ENCODE measurements around the gene ATG7.
"Not testable (repeated sequence)": the region's sequence is repeated elsewhere in the genome, so short reads cannot be mapped to it uniquely, and the experiment has no call there.

ATG7 gene

GRCh38 chr3:11479221-11479620 lies 207.0 kb downstream of the ATG7 start:
- no peak for DNase-seq (ENCODE audit: extremely low read depth, low read depth)
- TF ChIP-seq CTCF (IDR thresholded peaks at IDR 0.05; ENCODE audit: low read depth, low read length, missing control alignments), result no peak
- no peak overlapping the region for H3K4me3 ChIP-seq (replicated peaks; ENCODE audit: low read depth, low read length)

- no peak for TF ChIP-seq CTCF (IDR thresholded peaks at IDR 0.05; ENCODE audit: low read depth, low read length, missing control alignments)
- DNase-seq (ENCODE audit: extremely low read depth, low read depth), result no peak
- no peak overlapping the region for H3K4me3 ChIP-seq (replicated peaks; ENCODE audit: low read depth, low read length)
Observed at GRCh38 chr3:11480663-11481298, 208.6 kb downstream of the ATG7 start.

- H3K4me3 ChIP-seq (replicated peaks; ENCODE audit: low read depth, low read length), result no peak overlapping the region
- DNase-seq (ENCODE audit: extremely low read depth, low read depth), result no peak
- TF ChIP-seq CTCF (IDR thresholded peaks at IDR 0.05; ENCODE audit: low read depth, low read length, missing control alignments), result no peak
Observed at GRCh38 chr3:11481556-11481955, 209.4 kb downstream of the ATG7 start.

GRCh38 chr3:11482021-11482420 lies 209.8 kb downstream of the ATG7 start:
- no peak for TF ChIP-seq CTCF (IDR thresholded peaks at IDR 0.05; ENCODE audit: low read depth, low read length, missing control alignments)
- DNase-seq (ENCODE audit: extremely low read depth, low read depth), result no peak

GRCh38 chr3:11488356-11488755 lies 216.2 kb downstream of the ATG7 start:
- not testable (repeated sequence) for DNase-seq (ENCODE audit: extremely low read depth, low read depth); H3K4me3 ChIP-seq (replicated peaks; ENCODE audit: low read depth, low read length)

More at GRCh38 chr3:11482021-11482420, 209.8 kb downstream of the ATG7 start:
- H3K4me3 ChIP-seq (replicated peaks; ENCODE audit: low read depth, low read length), result no peak overlapping the region

- TF ChIP-seq CTCF (IDR thresholded peaks at IDR 0.05; ENCODE audit: low read depth, low read length, missing control alignments), result no peak
- H3K4me3 ChIP-seq (replicated peaks; ENCODE audit: low read depth, low read length), result no peak overlapping the region
- DNase-seq (ENCODE audit: extremely low read depth, low read depth), result no peak
Observed at GRCh38 chr3:11494131-11494916, 222.1 kb downstream of the ATG7 start.

GRCh38 chr3:11495948-11496557 lies 223.9 kb downstream of the ATG7 start:
- no peak overlapping the region for H3K4me3 ChIP-seq (replicated peaks; ENCODE audit: low read depth, low read length)
- TF ChIP-seq CTCF (IDR thresholded peaks at IDR 0.05; ENCODE audit: low read depth, low read length, missing control alignments), result no peak
- no peak for DNase-seq (ENCODE audit: extremely low read depth, low read depth)
